GM18507 (cell line): ENCODE results near the gene GCDH.
"Not testable (repeated sequence)": the region's sequence is repeated elsewhere in the genome, so short reads cannot be mapped to it uniquely, and the experiment has no call there.

Experiments used
- DNase-seq: peaks from one replicate; pipeline ENCODE4 v3.0.0; 2011; ENCODE audit warnings: low read depth; ENCODE audit not compliant: insufficient read length; ENCODE audit errors: extremely low spot score
- FAIRE-seq: peaks from 2 replicates; lab custom pipeline; 2011; peaks lifted over from hg19 to GRCh38; lab: Jason Lieb, UNC

Gene GCDH

DNA sequence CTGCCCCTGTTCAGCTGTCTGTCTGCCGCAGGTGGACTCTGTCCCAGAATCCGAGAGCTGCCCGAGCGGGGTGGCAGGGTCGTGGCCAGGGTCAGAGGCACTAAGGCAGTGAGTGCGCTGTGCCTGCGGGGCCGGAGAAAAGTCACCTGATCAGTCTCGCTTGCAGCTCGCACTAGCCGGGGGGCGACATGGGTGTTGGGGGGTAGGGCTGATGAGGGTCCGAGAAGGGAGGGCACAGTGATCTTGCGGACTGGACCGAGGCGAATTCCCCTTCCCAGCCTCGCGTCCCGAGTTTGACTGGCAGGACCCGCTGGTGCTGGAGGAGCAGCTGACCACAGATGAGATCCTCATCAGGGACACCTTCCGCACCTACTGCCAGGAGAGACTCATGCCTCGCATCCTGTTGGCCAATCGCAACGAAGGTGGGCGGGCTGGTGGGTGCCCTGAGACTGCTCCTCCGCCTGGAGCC lies 627 bp downstream of the GCDH start:
- DNase-seq (no peak), FAIRE-seq (no peak)

DNA sequence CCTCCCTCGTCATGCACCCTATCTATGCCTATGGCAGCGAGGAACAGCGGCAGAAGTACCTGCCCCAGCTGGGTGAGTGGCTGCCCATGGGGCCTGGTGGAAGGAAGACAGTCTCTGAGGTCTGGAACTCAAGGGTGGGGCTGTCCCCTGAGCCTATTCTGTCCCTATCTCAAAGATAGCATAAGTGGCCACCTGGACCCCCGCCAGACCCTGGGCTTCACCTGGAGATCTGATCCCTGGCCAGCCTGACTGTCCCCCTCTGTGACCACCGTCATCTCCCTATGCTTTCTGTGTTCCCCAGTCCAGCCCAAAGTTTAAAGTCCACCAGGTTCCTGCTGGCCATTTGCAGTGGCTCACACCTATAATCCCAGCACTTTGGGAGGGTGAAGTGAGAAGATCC lies 2.6 kb downstream of the GCDH start:
- no peak for FAIRE-seq
- DNase-seq: no peak

- no peak for FAIRE-seq
- DNase-seq: no peak
Measured at GRCh38 chr19:12896460-12896859, 5.5 kb downstream of the GCDH start.

DNA sequence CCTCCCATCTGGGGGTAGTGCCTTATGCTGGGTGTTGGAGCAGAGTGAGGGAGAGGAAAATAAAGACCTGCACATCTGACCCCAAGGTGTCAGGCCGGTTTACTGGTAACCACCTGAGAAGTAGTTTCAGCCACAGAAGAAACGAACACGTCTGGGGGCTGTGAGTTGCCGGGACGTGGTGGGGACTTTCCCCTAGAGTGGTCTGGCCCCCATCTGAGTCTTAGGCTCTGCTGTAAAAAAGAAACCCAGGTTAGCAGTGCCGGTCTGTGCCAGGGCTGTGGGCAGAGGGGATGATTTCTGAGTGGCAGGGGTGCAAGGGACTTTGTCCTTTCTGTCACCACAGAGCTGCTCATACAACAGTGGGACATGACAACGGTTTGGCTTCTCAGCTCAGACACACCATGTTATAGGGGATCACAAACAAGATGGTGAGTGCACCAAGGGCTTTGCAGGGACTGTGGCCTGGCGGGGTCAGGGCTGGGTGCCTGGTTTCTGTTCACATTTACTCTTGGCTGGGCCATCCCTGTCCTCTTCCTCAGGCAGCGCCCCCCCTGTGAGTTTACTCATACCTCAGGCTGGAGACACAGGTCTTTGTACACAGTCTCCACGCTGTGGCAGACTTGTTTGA lies 9.0 kb downstream of the GCDH start:
- peak; percentile 94 for FAIRE-seq

GRCh38 chr19:12907166-12907565 lies 16.2 kb downstream of the GCDH start:
- DNase-seq (no peak), FAIRE-seq (no peak)

More for the DNA sequence above, 9.0 kb downstream of the GCDH start:
- DNase-seq: peak; percentile 54

DNA sequence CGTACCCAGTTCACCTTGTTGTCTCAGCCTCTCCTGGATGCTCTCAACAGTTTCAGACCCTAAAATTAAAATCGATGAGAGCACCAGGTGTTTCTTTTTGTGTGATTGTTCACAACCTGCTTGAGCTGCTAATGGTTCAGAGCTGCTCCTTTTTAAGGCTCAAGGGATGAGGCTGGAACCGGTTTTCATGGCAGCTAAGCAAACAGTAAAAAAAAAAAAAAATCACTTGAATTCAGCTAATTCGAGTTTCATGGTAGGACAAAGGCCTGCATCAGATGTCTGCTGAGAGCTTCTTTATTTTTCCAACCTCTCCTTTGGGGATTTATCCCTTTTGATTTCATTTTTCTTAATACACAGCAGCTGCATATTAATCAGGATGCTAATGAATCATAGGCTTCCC lies 21.6 kb downstream of the GCDH start:
- DNase-seq: no peak
- FAIRE-seq: no peak

DNA sequence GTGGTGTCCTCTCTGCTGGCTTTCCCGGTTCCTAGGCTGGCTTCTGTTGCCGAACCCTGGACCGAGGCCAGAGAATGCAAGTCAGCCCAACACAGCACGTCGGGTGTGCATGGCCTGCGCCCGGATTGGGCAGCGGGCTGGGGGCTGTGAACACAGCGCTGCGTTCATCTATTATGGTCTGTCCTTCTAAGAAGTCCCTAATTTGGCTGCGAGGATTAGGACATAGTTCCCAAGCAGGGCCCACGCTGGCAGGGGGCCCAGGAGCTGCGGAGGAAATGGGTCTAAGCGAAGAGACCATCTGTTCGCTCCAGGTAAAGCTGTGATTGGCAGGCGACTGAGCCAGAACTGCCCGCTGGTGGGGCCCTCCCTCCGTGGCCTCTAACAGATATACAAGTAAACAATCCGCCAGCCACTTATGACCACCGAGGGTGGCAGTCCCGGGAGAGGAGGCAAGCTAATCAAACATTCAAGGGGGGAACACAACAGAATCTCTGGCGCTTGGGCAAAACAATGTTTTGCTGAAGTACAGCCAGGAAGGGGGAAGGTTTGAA lies 22.1 kb downstream of the GCDH start:
- no peak for FAIRE-seq

GRCh38 chr19:12913851-12914690 lies 23.1 kb downstream of the GCDH start:
- no peak for DNase-seq
- FAIRE-seq: peak; percentile 55

More for the DNA sequence above, 22.1 kb downstream of the GCDH start:
- DNase-seq: no peak

DNA sequence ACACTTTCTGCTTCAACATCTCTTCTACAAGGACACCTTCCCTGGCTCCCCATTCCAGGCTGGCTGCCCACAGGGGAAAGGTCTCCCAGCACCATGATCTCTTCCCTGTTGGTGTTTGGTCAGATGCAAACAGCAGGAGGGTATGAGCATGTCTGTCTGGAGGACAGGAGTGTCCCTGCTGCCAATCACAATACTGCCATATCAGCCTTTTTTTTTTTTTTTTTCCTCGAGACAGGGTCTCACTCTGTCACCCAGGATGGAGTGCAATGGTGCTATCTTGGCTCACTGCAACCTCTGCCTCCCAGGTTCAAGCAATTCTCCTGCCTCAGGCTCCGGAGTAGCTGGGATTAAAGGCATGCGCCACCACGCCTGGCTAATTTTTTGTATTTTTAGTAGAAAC lies 24.9 kb downstream of the GCDH start:
- not testable (repeated sequence) for FAIRE-seq, DNase-seq

GRCh38 chr19:12918253-12918652 lies 27.3 kb downstream of the GCDH start:
- DNase-seq: no peak
- no peak for FAIRE-seq

- DNase-seq (no peak), FAIRE-seq (no peak)
Measured at GRCh38 chr19:12921047-12921446, 30.1 kb downstream of the GCDH start.

DNA sequence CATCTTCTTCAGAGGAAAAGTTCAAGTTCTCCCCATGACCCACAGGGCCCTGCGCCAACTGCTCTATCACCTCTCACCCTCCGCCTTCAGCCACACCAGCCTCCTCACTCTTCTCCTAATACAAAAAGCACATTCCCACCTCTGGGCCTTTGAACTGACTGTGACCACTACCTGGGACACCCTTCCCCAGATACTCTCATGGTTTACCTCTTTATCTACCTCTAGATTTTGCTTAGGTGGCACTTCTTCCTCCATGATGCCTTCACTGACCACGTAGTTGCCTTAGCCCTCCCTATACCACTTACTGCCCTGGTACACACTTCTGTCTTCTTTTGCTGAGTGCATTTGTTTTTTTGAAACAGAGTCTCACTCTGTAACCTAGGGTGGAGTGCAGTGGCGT lies 32.0 kb downstream of the GCDH start:
- DNase-seq (no peak), FAIRE-seq (no peak)

GRCh38 chr19:12924621-12925310 lies 33.8 kb downstream of the GCDH start:
- FAIRE-seq (no peak), DNase-seq (no peak)

DNA sequence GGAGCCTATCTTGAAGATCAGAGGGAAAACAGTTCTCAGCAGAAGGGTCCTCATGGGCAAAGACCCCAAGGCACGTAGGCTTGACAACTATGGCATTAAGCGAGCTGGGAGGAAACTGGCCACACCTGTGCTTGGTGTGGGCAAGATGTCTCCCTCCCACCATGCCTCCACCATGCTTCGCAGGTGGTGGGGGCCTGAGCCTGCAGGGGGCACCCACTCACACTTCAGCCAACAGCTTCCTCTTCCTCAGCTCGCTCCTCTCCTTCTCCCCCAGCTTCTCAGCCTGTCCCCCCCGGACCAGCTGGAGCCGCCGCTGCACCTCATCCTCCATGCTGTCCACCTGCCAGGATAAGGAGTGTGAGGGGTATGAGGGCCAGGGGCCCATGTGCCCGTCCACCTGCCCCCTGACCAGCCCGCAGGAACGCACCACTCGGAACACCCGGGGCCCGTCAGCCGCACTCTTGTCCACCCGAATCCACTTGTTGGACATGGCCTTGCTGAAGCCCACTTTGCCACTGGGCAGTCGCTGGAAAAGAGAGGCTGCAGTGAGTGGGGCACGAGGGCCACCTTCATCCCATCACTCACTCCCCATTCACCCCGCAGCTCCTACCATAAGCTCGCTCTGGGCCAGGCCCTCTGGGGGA lies 39.2 kb downstream of the GCDH start:
- no peak for DNase-seq
- no peak for FAIRE-seq

DNA sequence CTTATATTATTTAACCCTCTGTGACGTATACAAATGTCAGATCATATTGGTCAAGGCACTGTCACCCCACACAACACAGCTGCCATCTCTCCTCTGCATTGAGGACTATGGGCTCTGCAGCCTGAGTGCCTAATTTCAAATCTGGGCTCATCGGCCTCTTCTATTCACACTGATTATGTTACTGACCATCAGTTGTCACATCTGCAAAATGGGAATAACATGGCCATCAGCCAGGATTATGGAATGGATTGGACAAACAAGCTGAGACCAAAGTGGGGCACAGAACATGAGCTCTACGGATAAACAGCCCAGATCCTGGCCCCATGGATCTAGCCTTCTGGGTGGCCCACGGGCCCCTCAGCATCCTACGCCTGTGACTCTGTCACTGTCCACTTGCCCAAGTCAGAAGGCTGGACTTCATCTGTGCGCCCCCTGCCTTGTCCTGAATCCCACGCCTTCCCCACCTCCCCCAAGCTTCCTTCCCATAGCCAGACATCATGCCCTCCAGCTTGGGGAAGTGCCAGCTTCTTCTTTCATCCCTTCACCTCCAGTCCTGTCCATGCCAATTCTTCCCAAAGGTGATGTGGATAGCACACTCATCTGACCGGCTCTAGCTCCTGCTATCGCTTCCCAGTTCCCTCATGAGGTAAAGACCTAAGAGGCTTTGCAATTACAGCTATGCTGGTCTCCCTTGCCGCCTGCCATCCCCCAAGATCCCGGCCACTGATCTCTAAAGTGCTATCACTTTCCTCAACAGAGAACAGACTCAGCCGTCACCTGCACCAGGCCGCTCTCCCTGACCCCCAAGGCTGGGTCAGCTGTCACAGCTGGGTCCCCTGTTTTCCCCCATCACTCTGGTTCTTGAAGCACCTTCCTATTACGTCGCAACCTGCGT lies 41.7 kb downstream of the GCDH start:
- FAIRE-seq: no peak
- no peak for DNase-seq

- FAIRE-seq: peak; percentile 94
- peak; percentile 85 for DNase-seq
Measured at GRCh38 chr19:12933287-12934072, 42.5 kb downstream of the GCDH start, which contains the start of gene FARSA. TSS of gene FARSA (minus strand) at chr19:12933711. CDS start at chr19:12933696, 15 bp downstream.

DNA sequence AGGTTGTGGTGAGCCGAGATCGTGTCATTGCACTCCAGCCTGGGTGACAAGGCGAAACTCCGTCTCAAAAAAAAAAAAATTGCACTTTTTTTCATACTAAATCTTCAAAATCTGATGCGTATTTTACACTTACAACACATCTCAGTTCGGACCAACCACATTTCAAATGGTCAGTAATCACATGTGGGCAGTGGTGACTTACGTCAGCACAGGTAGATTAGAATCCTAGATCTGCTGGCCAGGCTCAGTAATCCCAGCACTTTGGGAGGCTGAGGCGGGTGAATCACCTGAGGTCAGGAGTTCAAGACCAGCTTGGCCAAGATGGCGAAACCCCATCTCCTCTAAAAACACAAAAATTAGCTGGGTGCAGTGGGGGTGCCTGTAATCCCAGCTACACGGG lies 44.1 kb downstream of the GCDH start:
- FAIRE-seq (no peak), DNase-seq (no peak)

DNA sequence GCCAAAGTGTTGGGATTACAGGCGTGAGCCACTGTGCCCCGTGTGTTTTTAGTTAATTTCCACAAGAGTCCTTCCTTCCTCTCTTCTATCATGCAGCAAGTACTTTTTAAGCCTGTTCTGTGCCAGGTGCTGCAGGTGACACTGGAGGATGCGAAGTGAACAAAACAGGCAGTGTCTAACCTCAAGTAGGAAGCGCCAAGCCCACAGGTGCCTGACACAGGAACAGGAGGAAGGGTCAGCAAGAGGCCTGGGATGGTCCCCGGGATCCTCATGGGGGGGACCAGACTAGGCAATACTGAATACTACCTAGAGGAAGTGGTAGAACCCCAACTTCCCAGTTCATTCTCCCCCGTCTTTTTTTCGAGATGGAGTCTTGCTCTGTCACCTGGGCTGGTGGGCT lies 45.6 kb downstream of the GCDH start:
- no peak for FAIRE-seq
- DNase-seq: no peak
